Skeletal muscle satellite cell (primary cell): ENCODE measurements around the gene SOX10.

Experiments
- H3K27me3 ChIP-seq: 2 replicates; pipeline ENCODE4 v1.7.0; 2013; ENCODE audit warnings: low read length; ENCODE audit not compliant: control insufficient read depth, insufficient read depth
- H3K36me3 ChIP-seq: 2 replicates; pipeline ENCODE4 v1.7.0; 2013; ENCODE audit warnings: mild to moderate bottlenecking, control low read depth, low read length; ENCODE audit not compliant: insufficient read depth
- H3K4me1 ChIP-seq: 2 replicates; pipeline ENCODE4 v1.7.0; 2013; ENCODE audit warnings: low read length; ENCODE audit not compliant: control insufficient read depth, insufficient read depth
- H3K4me2 ChIP-seq: 2 replicates; pipeline ENCODE4 v1.7.0; 2013; ENCODE audit warnings: mild to moderate bottlenecking, low read length
- H3K4me3 ChIP-seq: 2 replicates; pipeline ENCODE4 v1.7.0; 2013; ENCODE audit warnings: low read length
- H3K9ac ChIP-seq: 2 replicates; pipeline ENCODE4 v1.7.0; 2013; ENCODE audit warnings: mild to moderate bottlenecking, low read depth, low read length, moderate library complexity
- H3K9me3 ChIP-seq: replicated peaks from 2 replicates; pipeline ENCODE4 v1.7.0; 2013; ENCODE audit warnings: mild to moderate bottlenecking, control low read depth, low read length

SOX10 gene

GRCh38 chr22:37994982-37995381 is 10.6 kb upstream of the SOX10 start:
- Histone ChIP-seq H3K9me3 (no peaks in the 10 kb centered on the region), H3K4me1 (peaks cover 8% of the 10 kb centered on the region), H3K27me3 (peaks cover 4% of the 10 kb centered on the region), H3K9ac (no peak overlapping the region), H3K4me3 (no peak overlapping the region), H3K36me3 (no peaks in the 10 kb centered on the region), H3K4me2 (no peak overlapping the region)

- no peak overlapping the region for H3K4me3 ChIP-seq
- peaks cover 4% of the 10 kb centered on the region for H3K27me3 ChIP-seq
- H3K9me3 ChIP-seq: no peaks in the 10 kb centered on the region
These were observed 9.7 kb upstream of the SOX10 start for GRCh38 chr22:37994049-37994448.

DNA sequence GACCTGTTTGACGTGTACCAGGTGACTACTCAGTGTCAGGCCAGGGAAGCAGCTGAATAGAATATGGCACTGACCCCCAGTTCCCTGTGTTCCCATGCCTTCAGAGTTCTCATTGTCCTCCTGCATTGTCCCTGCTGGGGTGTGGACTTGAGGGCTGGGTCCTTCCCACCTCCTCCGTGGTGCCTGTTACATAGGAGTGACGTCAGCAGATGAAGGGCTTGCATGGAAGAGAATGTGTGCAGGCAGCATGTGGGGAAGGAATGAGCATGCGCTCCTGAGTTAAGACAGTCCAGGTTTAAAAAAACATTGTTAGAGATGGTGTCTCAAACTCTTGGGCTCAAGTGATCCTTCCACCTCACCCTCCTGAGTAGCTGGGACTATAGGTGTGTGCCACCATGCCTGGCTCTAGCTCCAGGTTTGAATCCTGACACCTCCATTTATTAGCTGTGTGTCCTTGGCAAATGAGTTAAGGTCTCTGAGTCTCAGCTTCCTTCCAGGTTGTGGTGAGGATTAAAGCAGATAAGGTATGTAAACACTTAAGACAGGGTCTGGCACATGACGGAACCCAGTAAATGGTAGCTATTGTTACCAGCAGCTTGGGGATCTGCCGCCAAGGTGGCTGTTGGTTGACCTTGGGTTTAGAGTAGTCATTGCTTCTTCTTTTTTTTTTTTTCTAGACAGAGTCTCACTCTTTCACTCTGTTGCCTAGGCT is 7.5 kb upstream of the SOX10 start:
- no peak overlapping the region for H3K4me3 ChIP-seq
- no peak overlapping the region for H3K4me2 ChIP-seq
- H3K9me3 ChIP-seq: no peaks in the 10 kb centered on the region
- H3K9ac ChIP-seq: no peak overlapping the region
- H3K27me3 ChIP-seq: no peaks in the 10 kb centered on the region
- no peaks in the 10 kb centered on the region for H3K4me1 ChIP-seq
- H3K36me3 ChIP-seq: no peaks in the 10 kb centered on the region

More at GRCh38 chr22:37994049-37994448, 9.7 kb upstream of the SOX10 start:
- no peaks in the 10 kb centered on the region for H3K4me1 ChIP-seq
- H3K9ac ChIP-seq: no peak overlapping the region
- H3K4me2 ChIP-seq: no peak overlapping the region
- no peaks in the 10 kb centered on the region for H3K36me3 ChIP-seq

- no peaks in the 10 kb centered on the region for H3K36me3 ChIP-seq
- no peak overlapping the region for H3K4me3 ChIP-seq
- H3K27me3 ChIP-seq: no peaks in the 10 kb centered on the region
These were observed 6.5 kb upstream of the SOX10 start for GRCh38 chr22:37990862-37991261.

DNA sequence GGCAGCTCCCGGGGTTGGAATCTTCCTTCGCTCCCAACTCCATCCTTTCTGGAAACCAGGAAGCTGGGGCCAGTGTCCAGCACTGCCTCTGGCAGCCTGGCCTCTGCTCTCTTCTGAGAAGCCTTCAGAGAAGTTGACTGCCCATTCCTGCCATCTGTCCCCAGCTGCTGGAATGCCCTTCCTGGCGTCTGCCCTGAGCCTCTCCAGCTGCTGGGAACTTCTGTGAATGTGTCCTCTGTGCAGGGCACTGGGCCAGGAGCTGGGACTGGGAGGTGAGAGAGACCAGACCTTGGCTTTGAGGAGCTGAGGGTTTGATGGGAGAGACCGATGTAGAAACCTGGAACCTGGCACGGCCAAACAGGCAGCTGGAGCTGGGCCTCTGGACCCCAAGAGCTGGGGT is 5.9 kb upstream of the SOX10 start:
- Histone ChIP-seq H3K4me2 (no peak overlapping the region), H3K27me3 (no peaks in the 10 kb centered on the region), H3K9ac (no peak overlapping the region), H3K4me3 (no peak overlapping the region), H3K9me3 (no peaks in the 10 kb centered on the region), H3K4me1 (no peaks in the 10 kb centered on the region), H3K36me3 (no peaks in the 10 kb centered on the region)

More at GRCh38 chr22:37990862-37991261, 6.5 kb upstream of the SOX10 start:
- Histone ChIP-seq H3K9me3 (no peaks in the 10 kb centered on the region), H3K9ac (no peak overlapping the region), H3K4me2 (no peak overlapping the region), H3K4me1 (no peaks in the 10 kb centered on the region)

DNA sequence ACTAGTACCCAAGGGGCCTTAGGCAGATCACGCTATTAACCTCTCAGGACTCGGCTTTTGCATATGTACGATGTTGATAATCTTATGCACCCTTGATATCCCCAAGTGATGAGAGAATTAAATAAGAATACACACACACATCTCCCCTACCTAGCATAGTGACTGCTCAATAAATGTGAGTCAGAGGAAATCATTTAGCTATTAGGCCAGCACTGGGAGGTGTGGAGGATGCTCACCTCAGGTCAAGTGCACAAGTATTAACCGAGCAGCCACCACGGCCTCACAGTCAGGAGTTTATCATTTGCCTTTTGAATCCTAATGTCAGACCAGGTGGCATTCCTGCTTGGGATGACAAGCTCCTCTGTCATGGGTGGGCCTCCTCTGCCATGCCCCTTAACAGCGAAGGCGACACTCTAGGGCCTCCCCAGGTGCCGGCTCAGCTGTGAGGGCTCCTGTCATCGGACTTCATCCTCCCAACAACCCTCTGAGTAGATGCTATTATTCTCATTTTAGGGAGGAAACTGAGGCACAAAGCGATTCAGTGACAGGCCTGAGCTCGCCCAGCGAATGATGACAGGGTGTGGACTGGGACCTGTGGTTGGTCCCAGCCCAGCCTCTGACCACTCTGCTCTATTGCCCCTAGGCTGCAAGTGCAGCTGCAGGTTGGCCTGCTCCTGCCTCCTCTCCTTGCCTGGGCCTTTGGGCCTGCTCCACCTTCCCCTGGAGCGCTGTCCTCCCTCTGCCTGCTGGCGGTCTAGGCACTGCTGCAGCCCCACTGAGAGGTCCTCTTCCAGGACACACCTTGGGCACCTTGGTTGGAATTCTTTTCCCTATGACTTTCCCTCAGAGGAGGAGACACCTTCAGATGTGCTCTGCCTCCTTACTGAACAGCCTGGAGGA is 5.0 kb upstream of the SOX10 start:
- no peaks in the 10 kb centered on the region for H3K4me1 ChIP-seq

GRCh38 chr22:37986371-37986770 is 2.0 kb upstream of the SOX10 start:
- no peaks in the 10 kb centered on the region for H3K36me3 ChIP-seq
- no peak overlapping the region for H3K9ac ChIP-seq
- no peak overlapping the region for H3K4me3 ChIP-seq
- no peaks in the 10 kb centered on the region for H3K4me1 ChIP-seq
- no peak overlapping the region for H3K4me2 ChIP-seq
- H3K9me3 ChIP-seq: no peaks in the 10 kb centered on the region
- H3K27me3 ChIP-seq: no peaks in the 10 kb centered on the region

More for the DNA sequence above, 5.0 kb upstream of the SOX10 start:
- H3K27me3 ChIP-seq: no peaks in the 10 kb centered on the region
- no peak overlapping the region for H3K9ac ChIP-seq
- no peak overlapping the region for H3K4me2 ChIP-seq
- H3K4me3 ChIP-seq: no peak overlapping the region
- no peaks in the 10 kb centered on the region for H3K9me3 ChIP-seq
- no peaks in the 10 kb centered on the region for H3K36me3 ChIP-seq

- H3K27me3 ChIP-seq: no peaks in the 10 kb centered on the region
- no peak overlapping the region for H3K4me2 ChIP-seq
- no peak overlapping the region for H3K4me3 ChIP-seq
- no peaks in the 10 kb centered on the region for H3K9me3 ChIP-seq
- H3K9ac ChIP-seq: no peak overlapping the region
- no peaks in the 10 kb centered on the region for H3K36me3 ChIP-seq
- H3K4me1 ChIP-seq: no peaks in the 10 kb centered on the region
These were observed 1.5 kb upstream of the SOX10 start for GRCh38 chr22:37985751-37986281.

- Histone ChIP-seq H3K27me3 (no peaks in the 10 kb centered on the region), H3K36me3 (no peaks in the 10 kb centered on the region), H3K4me3 (no peak overlapping the region), H3K9ac (no peak overlapping the region), H3K4me2 (no peak overlapping the region), H3K4me1 (no peaks in the 10 kb centered on the region), H3K9me3 (no peaks in the 10 kb centered on the region)
These were observed 763 bp upstream of the SOX10 start for GRCh38 chr22:37985050-37985585.

DNA sequence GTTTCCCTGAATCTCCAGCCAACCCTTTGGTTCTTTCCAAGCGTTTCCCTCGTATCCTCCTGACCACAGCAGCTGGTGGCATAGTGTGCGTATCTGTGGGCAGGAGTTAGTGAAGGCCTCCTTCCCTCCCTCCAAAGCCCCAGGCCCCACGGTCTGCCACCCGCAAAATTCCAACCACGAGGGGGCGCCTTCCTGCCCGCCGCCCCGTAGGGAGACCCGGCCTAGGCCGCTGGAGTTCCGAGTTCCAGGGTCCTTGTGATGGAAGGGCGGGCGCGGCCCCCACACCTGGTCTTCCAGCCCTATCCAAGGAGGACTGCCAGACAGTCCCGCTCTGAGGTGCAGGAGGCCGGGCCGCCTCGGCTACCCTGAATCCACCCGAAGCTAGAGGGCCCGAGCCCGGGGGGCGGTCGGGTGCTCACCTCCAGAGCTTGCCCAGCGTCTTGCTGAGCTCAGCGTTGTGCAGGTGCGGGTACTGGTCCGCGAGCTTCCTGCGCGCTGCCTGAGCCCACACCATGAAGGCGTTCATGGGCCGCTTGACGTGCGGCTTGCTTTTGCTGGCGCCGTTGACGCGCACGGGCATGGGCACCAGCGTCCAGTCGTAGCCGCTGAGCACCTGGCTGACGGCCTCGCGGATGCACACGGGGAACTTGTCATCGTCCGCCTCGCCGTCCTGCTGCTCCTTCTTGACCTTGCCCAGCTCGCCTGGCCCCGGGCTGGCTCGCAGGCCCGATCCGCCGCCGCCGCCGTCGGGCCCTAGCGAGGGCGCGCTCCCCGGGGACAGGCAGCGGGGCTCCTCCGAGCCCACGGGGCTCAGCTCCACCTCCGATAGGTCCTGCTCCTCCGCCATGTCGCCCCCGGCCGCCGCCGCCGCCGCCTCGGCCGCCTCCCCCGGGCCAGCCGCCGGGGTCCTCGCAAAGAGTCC is 1.2 kb downstream of the SOX10 start:
- no peaks in the 10 kb centered on the region for H3K36me3 ChIP-seq
- no peaks in the 10 kb centered on the region for H3K27me3 ChIP-seq
- H3K4me3 ChIP-seq: no peak overlapping the region
- no peak overlapping the region for H3K4me2 ChIP-seq
- no peaks in the 10 kb centered on the region for H3K4me1 ChIP-seq
- H3K9ac ChIP-seq: no peak overlapping the region
- no peaks in the 10 kb centered on the region for H3K9me3 ChIP-seq
